HepG2 (cell line): ENCODE data around the gene TNFSF10. TPM values are rescaled to one million over a fixed set of nuclear protein-coding genes. Genes with fewer than 3 reads are reported as not detected.

ENCODE experiments used
- ELF3 ChIP-seq: IDR thresholded peaks from 2 replicates; pipeline ENCODE4 v1.6.1; 2016; ENCODE audit warnings: missing genetic modification reagents, missing compliant biosample characterization
- FOXP1 ChIP-seq, 2 experiments: fragments of 450-650 bp in 1 of 2; IDR thresholded peaks; 2 replicates each; pipeline ENCODE4 v1.6.1; 2017 to 2018; ENCODE audit warnings: antibody characterized with exemption in 1 of 2
- HMGXB3 ChIP-seq: sonication (generic); formaldehyde crosslinking; IDR thresholded peaks from 2 replicates; pipeline ENCODE4 v1.4.0; 2020; ENCODE audit warnings: missing genetic modification reagents, borderline replicate concordance
- HNF1A ChIP-seq, 2 experiments: sonication (generic) in 1 of 2; formaldehyde crosslinking in 1 of 2; IDR thresholded peaks; 2 replicates each; pipeline versions ENCODE4 v1.4.0 to v1.6.1; 2016 to 2020; ENCODE audit warnings: borderline replicate concordance in 1 of 2, low read depth in 1 of 2, mild to moderate bottlenecking in 1 of 2, missing genetic modification reagents in 1 of 2
- SETDB1 ChIP-seq: sonication (generic); formaldehyde crosslinking; IDR thresholded peaks from 2 replicates; pipeline ENCODE4 v1.5.1; 2020; ENCODE audit warnings: missing genetic modification reagents, mild to moderate bottlenecking, borderline replicate concordance
- TBX3 ChIP-seq: fragments of 450-650 bp; IDR thresholded peaks from 2 replicates; pipeline ENCODE4 v1.6.1; 2017; ENCODE audit warnings: antibody characterized with exemption, mild to moderate bottlenecking, inconsistent platforms, borderline replicate concordance
- UBTF ChIP-seq: sonication (generic); formaldehyde crosslinking; IDR thresholded peaks from 2 replicates; pipeline ENCODE4 v1.4.0; 2020; ENCODE audit warnings: mild to moderate bottlenecking, missing genetic modification reagents
- ZBTB38 ChIP-seq: sonication (generic); formaldehyde crosslinking; IDR thresholded peaks from 2 replicates; pipeline ENCODE4 v1.5.1; 2020; ENCODE audit warnings: mild to moderate bottlenecking, missing genetic modification reagents
- ZFP37 ChIP-seq: sonication (generic); formaldehyde crosslinking; IDR thresholded peaks from 2 replicates; pipeline ENCODE4 v1.4.0; 2020; ENCODE audit warnings: missing genetic modification reagents, borderline replicate concordance
- polyA plus RNA-seq, 8 experiments: library from polyadenylated mRNA; depleted of rRNA in 3 of 8; stranded (reverse) in 7 of 8; unstranded in 1 of 8; fragments of >200 nt; fragmentation: Illumina TruSeq in 4 of 8; extraction: Trizol in 4 of 8; gene quantifications; 2 replicates each; pipeline versions ENCODE4 v1.2.1 to v1.2.3, GENCODE V29; 2011 to 2016; ENCODE audit warnings: low read depth in 4 of 8, missing spikeins in 1 of 8, mixed read lengths in 1 of 8; ENCODE audit not compliant: insufficient read depth in 1 of 8
- total RNA-seq, 5 experiments: library from RNA; depleted of rRNA; stranded (reverse); fragments of >200 nt; fragmentation: Illumina TruSeq; extraction: Trizol; gene quantifications; 2 replicates each; pipeline ENCODE4 v1.2.3, GENCODE V29; 2016; ENCODE audit warnings: low read depth in 1 of 5

The TNFSF10 gene
- total and polyA plus RNA-seq, 2 of the 13 experiments (the other 11 are each of a cell fraction or from before 2014, with no cell fraction given), result 8.4 to 9.9 TPM

GRCh38 chr3:172516318-172517214 is 6.7 kb downstream of the TNFSF10 start (continued):
- TF ChIP-seq HNF1A (IDR thresholded peaks at IDR 0.05; ENCODE audit: low read depth), result peak; percentile 42; the same call in 1 of the 2 replicates
- TF ChIP-seq HNF1A (CRISPR knock-in tag; IDR thresholded peaks at IDR 0.05; ENCODE audit: borderline replicate concordance), result no peak
- 0 out of 2 replicates have a peak, but pooled peaks have one; percentile 34 for TF ChIP-seq ZBTB38 (CRISPR knock-in tag)
- TF ChIP-seq ZFP37, result no peak
- TF ChIP-seq ELF3 (CRISPR knock-in tag), result peak; percentile 8; the same call in 1 of the 2 replicates
- no peak for TF ChIP-seq SETDB1 (CRISPR knock-in tag)
- TF ChIP-seq FOXP1 (IDR thresholded peaks at IDR 0.05), result no peak
- TF ChIP-seq FOXP1 (CRISPR knock-in tag; IDR thresholded peaks at IDR 0.05), result peak; percentile 61
- peak; percentile 43; the same call in 1 of the 2 replicates for TF ChIP-seq UBTF (CRISPR knock-in tag)
- no peak for TF ChIP-seq HMGXB3
- no peak for TF ChIP-seq TBX3
